ENCODE data around the gene SUPT3H.

SUPT3H gene

DNA sequence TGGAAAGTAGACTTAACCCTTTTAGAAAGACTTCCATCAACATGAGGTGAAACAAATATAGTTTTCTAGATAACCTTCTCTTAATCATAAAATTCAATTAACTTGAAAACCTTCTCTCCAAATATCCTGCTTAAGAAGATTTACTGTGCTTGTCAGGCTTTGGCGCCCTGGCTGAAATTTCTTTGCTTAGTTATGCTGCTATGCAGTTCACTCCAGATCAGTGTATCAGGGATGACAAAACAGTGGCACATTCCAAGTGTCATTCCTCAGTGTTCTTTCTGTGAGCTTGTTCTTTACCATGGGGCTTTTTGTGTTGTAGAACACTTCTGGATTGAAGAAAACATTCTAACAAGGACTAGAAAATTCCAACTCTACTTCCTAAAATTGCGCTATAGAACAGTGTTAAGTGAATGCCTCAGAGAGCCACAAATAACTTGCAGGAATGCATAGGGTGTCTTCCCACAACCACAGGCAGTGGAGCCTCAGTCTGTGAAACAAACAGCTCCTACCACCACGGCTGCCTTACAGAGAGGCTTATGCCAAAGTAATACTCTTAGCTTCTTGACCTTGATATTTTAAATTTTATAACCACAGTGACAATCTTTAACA lies 546.6 kb downstream of the SUPT3H start:
- in situ Hi-C loops (cut with MboI; ENCODE audit: low sequenced_read_pairs), result no loop called here
- Histone ChIP-seq H3K9me3 (no peaks in the 10 kb centered on the region), H3K36me3 (replicated peaks) (no peaks in the 10 kb centered on the region), H3K27me3 (ENCODE audit: low read depth) (no peaks in the 10 kb centered on the region), H3K4me1 (no peaks in the 10 kb centered on the region), H3K4me3 (no peak overlapping the region)
- DNase-seq (ENCODE audit: low spot score in 2 of 2), result no peak

DNA sequence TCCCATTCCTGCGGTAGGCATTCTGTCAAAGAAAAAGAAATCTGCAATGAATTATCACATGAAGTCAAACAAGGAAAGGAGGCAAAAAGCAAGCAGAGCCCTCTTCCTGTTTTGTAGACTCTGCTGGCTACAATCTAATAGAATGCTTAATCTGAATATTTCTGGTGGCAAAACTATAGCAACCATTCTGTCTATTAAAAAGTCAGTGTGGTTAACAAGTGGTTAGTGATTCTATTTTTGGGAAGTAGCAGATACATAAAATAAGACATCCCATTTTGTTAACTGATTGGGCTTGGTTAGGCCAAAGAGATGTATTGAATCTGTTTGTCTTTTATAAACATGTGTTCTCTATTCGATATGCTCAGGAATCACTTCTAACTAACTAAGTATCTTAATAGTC lies 547.9 kb downstream of the SUPT3H start:
- no peak overlapping the region for H3K4me3 ChIP-seq
- no peaks in the 10 kb centered on the region for H3K27me3 ChIP-seq (ENCODE audit: low read depth)
- peaks cover 1% of the 10 kb centered on the region; the same call in 1 of the 2 replicates for H3K4me1 ChIP-seq
- DNase-seq (ENCODE audit: low spot score in 2 of 2), result no peak
- H3K36me3 ChIP-seq (replicated peaks), result no peaks in the 10 kb centered on the region
- in situ Hi-C loops (cut with MboI; ENCODE audit: low sequenced_read_pairs), result no loop called here
- H3K9me3 ChIP-seq, result no peaks in the 10 kb centered on the region

DNA sequence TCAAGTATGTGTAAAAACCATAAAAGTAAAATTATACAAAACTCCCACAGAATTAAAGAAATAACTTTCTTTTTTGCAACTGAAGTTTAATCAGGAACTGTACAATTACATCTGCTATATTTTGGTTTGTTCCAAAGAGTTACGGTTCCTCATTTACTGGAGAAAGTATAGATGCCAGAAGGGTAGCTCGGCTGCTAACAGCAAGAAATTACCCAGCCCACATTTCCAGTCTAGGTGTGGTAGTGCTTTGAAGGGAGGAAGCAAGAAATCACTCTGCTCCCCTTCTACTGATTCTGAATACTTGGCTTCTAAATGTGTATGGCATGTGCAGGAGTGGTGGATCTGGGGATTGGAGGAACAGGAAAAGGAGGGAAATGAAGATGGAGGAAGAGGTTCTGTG lies 549.0 kb downstream of the SUPT3H start:
- H3K36me3 ChIP-seq (replicated peaks), result no peaks in the 10 kb centered on the region
- no peaks in the 10 kb centered on the region for H3K9me3 ChIP-seq
- H3K4me3 ChIP-seq, result no peak overlapping the region
- no peak for DNase-seq (ENCODE audit: low spot score in 2 of 2)
- peaks cover 2% of the 10 kb centered on the region; the same call in 1 of the 2 replicates for H3K4me1 ChIP-seq
- no peaks in the 10 kb centered on the region for H3K27me3 ChIP-seq (ENCODE audit: low read depth)
- in situ Hi-C loops (cut with MboI; ENCODE audit: low sequenced_read_pairs), result no loop called here

DNA sequence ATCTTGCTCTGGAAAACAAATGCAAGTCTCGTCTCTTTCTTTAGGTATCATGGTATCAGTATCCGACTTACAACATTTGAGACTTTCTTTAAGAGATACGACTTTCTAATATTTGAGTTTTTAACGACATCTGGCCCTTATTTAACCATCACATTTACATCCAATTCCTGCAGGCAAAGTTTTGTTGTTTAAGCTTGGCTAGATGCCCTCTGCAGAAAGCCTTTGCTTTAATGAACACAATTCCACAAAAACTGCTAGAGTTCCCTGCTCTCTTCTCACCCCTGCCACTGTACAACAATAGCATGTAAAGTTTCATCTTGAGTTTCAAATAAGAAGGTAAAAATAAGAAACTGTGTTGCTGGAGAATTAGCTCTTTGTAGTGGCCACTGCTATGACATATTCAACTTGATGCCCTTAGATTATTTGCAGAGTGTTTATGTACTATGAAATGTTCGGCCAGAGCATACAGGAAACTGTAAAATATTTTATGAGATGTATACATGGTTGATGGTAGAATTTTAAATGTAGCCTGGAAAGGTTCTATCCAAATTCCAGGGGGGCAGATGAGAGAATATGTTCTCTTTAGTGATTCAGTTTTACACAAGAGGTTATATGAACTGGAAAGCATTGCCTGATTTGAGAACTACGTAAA lies 551.6 kb downstream of the SUPT3H start:
- Histone ChIP-seq H3K4me3 (no peak overlapping the region), H3K36me3 (replicated peaks) (no peaks in the 10 kb centered on the region), H3K9me3 (no peaks in the 10 kb centered on the region), H3K27me3 (ENCODE audit: low read depth) (no peaks in the 10 kb centered on the region), H3K4me1 (peaks cover 6% of the 10 kb centered on the region; the same call in 1 of the 2 replicates)
- no peak for DNase-seq (ENCODE audit: low spot score in 2 of 2)
- in situ Hi-C loops (cut with MboI; ENCODE audit: low sequenced_read_pairs), result no loop called here

DNA sequence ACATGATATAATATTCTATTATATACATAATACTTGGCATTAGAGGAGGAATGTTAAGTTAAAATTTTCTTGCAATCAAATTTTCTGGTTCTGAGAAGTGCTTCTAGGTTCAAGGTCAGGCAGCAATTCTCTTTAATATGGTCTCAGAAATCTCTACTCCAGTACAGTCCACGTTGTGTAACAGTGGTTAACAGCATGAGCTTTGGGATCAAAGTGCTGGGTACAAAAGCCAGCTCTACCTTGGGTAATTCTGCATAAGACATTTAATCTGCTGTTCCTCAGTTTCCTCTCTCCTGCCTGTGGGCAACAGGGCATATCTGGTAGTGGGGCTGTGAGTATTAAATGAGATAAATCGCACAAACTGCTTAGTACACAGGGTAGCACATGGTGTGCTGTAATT lies 552.5 kb downstream of the SUPT3H start:
- H3K9me3 ChIP-seq, result no peaks in the 10 kb centered on the region
- no peak overlapping the region for H3K4me3 ChIP-seq
- in situ Hi-C loops (cut with MboI; ENCODE audit: low sequenced_read_pairs), result no loop called here
- no peaks in the 10 kb centered on the region for H3K27me3 ChIP-seq (ENCODE audit: low read depth)
- H3K36me3 ChIP-seq (replicated peaks), result no peaks in the 10 kb centered on the region
- no peak for DNase-seq (ENCODE audit: low spot score in 2 of 2)
- peaks cover 6% of the 10 kb centered on the region; the same call in 1 of the 2 replicates for H3K4me1 ChIP-seq

DNA sequence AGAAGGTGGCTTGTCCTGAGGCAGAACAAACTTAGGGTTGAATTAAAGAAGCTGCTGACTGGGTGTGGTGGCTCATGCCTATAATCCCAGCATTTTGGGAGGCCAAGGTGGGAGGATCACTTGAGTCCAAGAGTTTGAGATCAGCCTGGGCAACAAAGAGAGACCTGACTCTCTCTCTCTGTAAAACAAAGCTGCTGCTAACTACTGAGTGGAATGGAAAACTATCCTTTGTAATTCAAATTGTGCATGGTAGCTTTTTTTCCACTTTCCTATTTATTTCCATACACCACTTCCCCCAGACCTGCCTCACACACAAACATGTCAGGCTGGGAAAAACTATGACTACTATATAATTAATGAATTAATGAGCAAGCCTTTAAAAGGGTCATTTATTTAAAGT lies 553.2 kb downstream of the SUPT3H start:
- H3K9me3 ChIP-seq, result no peaks in the 10 kb centered on the region
- no peaks in the 10 kb centered on the region for H3K27me3 ChIP-seq (ENCODE audit: low read depth)
- no peaks in the 10 kb centered on the region for H3K36me3 ChIP-seq (replicated peaks)
- peaks cover 6% of the 10 kb centered on the region; the same call in 1 of the 2 replicates for H3K4me1 ChIP-seq
- H3K4me3 ChIP-seq, result no peak overlapping the region
- DNase-seq (ENCODE audit: low spot score in 2 of 2), result no peak
- in situ Hi-C loops (cut with MboI; ENCODE audit: low sequenced_read_pairs), result no loop called here

DNA sequence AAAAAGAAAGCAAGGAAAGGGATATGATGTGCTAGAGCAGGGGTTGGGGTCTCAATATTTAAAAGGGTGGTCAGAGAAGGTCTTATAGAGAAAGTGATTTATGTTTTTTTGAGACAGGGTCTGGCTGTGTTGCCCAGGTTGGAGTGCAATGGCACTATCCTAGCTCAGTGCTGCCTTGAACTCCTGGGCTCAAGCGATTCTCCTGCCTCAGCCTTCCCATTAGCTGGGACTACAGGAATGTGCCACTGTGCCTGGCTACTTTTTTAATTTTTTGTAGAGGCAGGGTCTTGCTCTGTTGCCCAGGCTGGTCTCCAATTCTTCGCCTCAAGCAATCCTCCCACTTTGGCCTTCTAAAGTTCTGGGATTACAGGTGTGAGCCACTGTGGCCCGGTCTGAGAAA lies 557.0 kb downstream of the SUPT3H start:
- Histone ChIP-seq H3K4me3 (no peak overlapping the region), H3K9me3 (no peaks in the 10 kb centered on the region), H3K36me3 (replicated peaks) (no peaks in the 10 kb centered on the region), H3K27me3 (ENCODE audit: low read depth) (no peaks in the 10 kb centered on the region), H3K4me1 (peaks cover 6% of the 10 kb centered on the region; the same call in 1 of the 2 replicates)
- in situ Hi-C loops (cut with MboI; ENCODE audit: low sequenced_read_pairs), result no loop called here
- DNase-seq (ENCODE audit: low spot score in 2 of 2), result no peak

DNA sequence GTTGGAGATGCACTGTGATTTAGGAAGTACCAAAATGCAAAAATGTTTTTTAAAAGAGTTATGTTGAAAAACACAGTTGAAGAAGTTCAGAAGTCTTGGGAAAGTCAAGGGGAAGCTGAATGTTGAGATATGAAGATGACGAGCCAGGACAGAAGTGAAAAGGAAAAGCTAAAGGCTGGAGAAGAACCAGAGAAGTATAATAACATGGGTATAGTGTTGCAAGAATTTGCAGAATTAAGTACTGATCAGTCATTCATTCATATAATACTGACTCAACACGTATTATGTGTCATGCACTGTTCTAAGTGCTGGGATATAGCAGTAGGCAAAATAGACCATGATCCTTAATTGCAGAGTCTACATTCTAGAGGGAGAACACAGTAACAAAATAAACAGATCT lies 557.4 kb downstream of the SUPT3H start:
- in situ Hi-C loops (cut with MboI; ENCODE audit: low sequenced_read_pairs), result no loop called here
- Histone ChIP-seq H3K36me3 (replicated peaks) (no peaks in the 10 kb centered on the region), H3K27me3 (ENCODE audit: low read depth) (no peaks in the 10 kb centered on the region), H3K9me3 (no peaks in the 10 kb centered on the region), H3K4me1 (peaks cover 6% of the 10 kb centered on the region; the same call in 1 of the 2 replicates), H3K4me3 (no peak overlapping the region)
- DNase-seq (ENCODE audit: low spot score in 2 of 2), result no peak

DNA sequence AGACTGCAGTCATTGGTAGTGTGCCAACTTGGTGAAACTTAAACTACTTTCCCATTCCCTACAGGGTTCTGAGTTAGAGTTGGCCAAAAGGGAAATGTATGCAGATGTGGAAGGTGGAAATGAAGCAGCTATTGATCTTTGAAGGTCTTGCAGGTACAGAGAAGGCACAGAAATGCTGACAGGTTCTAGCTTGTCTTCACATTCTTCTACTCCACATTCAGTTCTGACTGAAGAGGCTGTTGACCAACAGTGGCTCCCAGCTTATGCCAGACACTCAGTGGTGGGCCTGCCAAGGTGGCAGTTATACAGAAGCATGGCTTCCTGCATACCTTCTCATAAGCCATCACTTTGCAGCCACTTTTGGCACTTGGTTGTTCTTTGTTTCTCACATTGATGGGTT lies 566.3 kb downstream of the SUPT3H start:
- Histone ChIP-seq H3K27me3 (ENCODE audit: low read depth) (no peaks in the 10 kb centered on the region), H3K4me3 (no peak overlapping the region), H3K9me3 (no peaks in the 10 kb centered on the region), H3K36me3 (replicated peaks) (no peaks in the 10 kb centered on the region), H3K4me1 (no peaks in the 10 kb centered on the region)
- no peak for DNase-seq (ENCODE audit: low spot score in 2 of 2)
- in situ Hi-C loops (cut with MboI; ENCODE audit: low sequenced_read_pairs), result no loop called here

DNA sequence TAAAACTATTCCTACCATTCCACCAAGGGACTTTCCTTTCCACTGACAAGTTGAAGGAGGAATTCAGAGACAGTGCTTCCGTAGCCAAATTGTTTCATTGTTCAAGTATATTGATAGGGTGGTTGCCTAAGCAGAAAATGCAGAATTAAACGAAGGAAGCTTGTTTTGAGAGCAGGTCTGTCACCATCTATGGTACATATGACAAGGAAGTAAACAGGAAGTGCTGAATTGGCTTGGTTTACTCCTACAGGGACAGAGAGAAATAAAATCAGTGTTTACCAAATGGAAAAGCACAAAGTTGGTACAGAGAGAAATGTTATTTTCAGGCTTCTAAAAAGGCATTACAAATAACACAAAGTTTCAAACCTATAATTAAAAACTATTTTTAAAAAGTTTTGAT lies 568.5 kb downstream of the SUPT3H start:
- Histone ChIP-seq H3K4me1 (no peaks in the 10 kb centered on the region), H3K9me3 (no peaks in the 10 kb centered on the region), H3K4me3 (no peak overlapping the region), H3K27me3 (ENCODE audit: low read depth) (no peaks in the 10 kb centered on the region), H3K36me3 (replicated peaks) (no peaks in the 10 kb centered on the region)
- DNase-seq (ENCODE audit: low spot score in 2 of 2), result no peak
- in situ Hi-C loops (cut with MboI; ENCODE audit: low sequenced_read_pairs), result no loop called here

DNA sequence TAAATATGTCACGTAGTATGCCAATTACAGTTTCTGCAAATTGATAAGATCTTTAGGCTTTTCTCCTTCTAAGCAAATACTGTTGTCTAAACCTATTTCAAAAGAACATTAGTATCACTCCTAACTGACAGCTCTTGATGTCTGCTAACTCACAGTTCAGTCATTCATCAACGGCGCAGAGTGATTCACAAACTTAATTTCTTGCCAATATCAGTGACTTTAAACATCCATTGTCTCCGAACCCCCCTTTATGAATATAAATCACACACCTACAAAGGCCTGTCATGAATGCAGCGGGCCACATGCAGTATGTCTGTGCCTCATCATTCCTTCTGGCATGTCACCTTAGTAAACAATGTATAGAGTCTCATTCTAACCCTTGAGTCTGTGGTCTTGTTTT lies 569.6 kb downstream of the SUPT3H start:
- Histone ChIP-seq H3K36me3 (replicated peaks) (no peaks in the 10 kb centered on the region), H3K9me3 (no peaks in the 10 kb centered on the region), H3K4me3 (no peak overlapping the region), H3K4me1 (no peaks in the 10 kb centered on the region), H3K27me3 (ENCODE audit: low read depth) (no peaks in the 10 kb centered on the region)
- DNase-seq (ENCODE audit: low spot score in 2 of 2), result no peak
- in situ Hi-C loops (cut with MboI; ENCODE audit: low sequenced_read_pairs), result no loop called here

DNA sequence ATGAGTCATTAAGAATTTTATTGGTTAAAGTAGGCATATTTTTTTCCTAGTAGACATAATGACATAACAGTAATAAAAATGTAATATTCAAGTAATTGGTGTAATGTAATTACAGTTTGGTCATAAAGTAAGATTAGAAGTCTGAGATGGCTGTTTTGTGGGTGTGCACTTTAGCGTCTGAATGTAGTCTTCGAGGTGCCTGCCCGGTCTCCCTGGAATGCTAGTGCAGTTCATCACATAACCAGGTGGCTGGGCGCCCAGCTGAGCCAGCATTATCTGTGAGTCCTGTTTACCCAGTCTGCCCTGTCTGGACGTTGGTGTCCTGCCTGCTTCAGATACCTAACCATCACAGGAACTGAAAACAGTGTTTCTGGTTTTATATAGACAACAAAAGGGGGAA lies 571.1 kb downstream of the SUPT3H start:
- no peak for DNase-seq (ENCODE audit: low spot score in 2 of 2)
- no peaks in the 10 kb centered on the region for H3K9me3 ChIP-seq
- no peaks in the 10 kb centered on the region for H3K27me3 ChIP-seq (ENCODE audit: low read depth)
- no peaks in the 10 kb centered on the region for H3K36me3 ChIP-seq (replicated peaks)
- in situ Hi-C loops (cut with MboI; ENCODE audit: low sequenced_read_pairs), result no loop called here
- H3K4me3 ChIP-seq, result no peak overlapping the region
- H3K4me1 ChIP-seq, result no peaks in the 10 kb centered on the region

DNA sequence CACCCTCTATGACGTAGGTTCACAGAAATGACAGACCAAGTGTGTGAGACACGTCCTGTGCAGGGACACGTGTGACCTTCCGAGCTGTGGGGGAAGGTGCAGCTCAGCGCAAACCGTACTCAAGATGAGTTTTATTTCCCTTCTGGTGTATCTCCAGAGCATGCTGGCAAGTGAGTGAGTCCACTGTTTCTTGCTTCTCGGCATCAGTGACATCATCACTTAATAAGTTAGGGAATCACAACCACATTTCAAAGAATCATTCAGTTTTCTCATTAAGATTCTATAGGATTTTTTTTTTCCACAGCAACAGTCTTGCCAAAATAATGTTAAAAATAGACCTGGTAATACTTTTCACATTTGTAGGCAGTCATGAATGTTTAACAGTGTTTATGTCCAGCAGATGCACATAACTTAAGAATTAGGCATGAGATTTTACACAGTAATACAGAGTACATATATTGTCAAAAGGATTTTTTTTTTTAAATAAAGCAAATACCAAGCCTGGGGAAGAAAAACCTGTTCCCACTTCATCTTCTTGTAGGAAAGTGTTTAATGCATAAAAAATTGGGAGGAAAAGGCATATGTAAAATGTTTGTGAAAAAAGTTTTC lies 572.4 kb downstream of the SUPT3H start:
- Histone ChIP-seq H3K4me3 (no peak overlapping the region), H3K4me1 (no peaks in the 10 kb centered on the region), H3K36me3 (replicated peaks) (no peaks in the 10 kb centered on the region), H3K27me3 (ENCODE audit: low read depth) (no peaks in the 10 kb centered on the region), H3K9me3 (no peaks in the 10 kb centered on the region)
- in situ Hi-C loops (cut with MboI; ENCODE audit: low sequenced_read_pairs), result no loop called here
- DNase-seq (ENCODE audit: low spot score in 2 of 2), result no peak

DNA sequence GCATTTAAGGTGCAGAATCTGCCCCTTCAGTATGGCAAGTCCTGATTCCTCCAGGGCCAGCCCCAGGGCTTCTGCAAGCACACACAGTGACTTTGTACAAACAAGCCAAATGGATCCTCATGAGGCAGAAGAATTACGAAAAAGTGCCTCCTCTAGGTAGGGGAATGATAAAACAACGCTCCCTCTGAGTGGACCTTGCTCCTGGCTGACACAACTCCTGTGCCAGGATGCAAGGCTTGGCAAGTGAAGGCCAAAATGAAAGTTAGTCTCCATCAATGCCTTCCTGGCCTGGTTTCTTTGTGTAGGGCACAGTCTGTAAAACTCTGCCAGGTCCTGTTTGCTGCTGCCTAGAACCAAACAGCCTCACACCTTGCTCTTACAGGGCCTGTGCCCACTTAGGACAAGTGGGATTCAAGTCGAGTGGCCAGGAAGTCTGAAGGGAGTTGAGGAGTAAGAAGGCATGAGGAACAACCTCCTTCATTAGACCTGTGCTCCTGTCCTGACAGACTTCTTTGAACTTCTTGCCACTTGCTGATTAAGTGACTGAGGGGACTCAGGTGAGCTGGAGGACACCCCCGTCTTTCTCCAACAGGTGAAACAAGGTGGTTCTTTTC lies 573.1 kb downstream of the SUPT3H start:
- Histone ChIP-seq H3K27me3 (ENCODE audit: low read depth) (no peaks in the 10 kb centered on the region), H3K4me3 (no peak overlapping the region), H3K36me3 (replicated peaks) (no peaks in the 10 kb centered on the region), H3K9me3 (no peaks in the 10 kb centered on the region), H3K4me1 (no peaks in the 10 kb centered on the region)
- in situ Hi-C loops (cut with MboI; ENCODE audit: low sequenced_read_pairs), result no loop called here
- no peak for DNase-seq (ENCODE audit: low spot score in 2 of 2)
